Loucy (cell line): ENCODE measurements around the gene KCNK5.

ENCODE experiments used
- EZH2phosphoT487 ChIP-seq: fragments of 200-600 bp; IDR thresholded peaks from 2 replicates; pipeline ENCODE4 v1.6.1; 2018; ENCODE audit warnings: antibody characterized with exemption, mild to moderate bottlenecking, moderate library complexity, borderline replicate concordance
- TF ChIP-seq, protein P1 (sequence below): fragments of 200-600 bp; sonication (generic); conservative IDR thresholded peaks from 2 replicates; pipeline ENCODE4 v1.5.1; 2014; ENCODE audit warnings: mild to moderate bottlenecking, antibody characterized with exemption, low read length

DNA sequence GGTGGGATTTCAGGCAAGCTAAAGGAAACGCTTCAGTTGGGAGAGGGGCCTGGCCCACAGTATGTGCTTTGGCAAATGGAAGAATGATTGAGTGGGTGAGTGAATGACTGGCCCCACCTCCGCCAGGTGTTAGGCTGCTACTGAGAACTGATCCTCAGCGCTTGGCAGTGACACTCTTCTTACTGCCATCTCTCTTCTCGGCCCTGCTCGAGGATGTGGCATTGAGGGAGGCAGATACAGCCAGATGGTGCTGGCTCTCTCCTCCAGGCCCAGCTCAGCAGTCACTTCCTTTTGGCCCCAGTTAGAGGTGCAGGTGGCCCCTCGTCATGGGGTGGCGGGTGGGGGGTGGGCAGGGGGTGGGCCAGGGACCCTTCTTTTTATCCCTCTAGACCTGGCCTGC, 38.9 kb upstream of the KCNK5 start:
- TF ChIP-seq EZH2phosphoT487, result no peak
- TF ChIP-seq, protein P1, sequence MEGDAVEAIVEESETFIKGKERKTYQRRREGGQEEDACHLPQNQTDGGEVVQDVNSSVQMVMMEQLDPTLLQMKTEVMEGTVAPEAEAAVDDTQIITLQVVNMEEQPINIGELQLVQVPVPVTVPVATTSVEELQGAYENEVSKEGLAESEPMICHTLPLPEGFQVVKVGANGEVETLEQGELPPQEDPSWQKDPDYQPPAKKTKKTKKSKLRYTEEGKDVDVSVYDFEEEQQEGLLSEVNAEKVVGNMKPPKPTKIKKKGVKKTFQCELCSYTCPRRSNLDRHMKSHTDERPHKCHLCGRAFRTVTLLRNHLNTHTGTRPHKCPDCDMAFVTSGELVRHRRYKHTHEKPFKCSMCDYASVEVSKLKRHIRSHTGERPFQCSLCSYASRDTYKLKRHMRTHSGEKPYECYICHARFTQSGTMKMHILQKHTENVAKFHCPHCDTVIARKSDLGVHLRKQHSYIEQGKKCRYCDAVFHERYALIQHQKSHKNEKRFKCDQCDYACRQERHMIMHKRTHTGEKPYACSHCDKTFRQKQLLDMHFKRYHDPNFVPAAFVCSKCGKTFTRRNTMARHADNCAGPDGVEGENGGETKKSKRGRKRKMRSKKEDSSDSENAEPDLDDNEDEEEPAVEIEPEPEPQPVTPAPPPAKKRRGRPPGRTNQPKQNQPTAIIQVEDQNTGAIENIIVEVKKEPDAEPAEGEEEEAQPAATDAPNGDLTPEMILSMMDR, result no peak
